GM18499 (cell line): ENCODE results near the gene NKAP.

Experiments used
- ATAC-seq: cut with Tn5 transposase; IDR thresholded peaks from one replicate; pipeline ENCODE4 v1.9.1; 2021; ENCODE audit warnings: moderate number of reproducible peaks; ENCODE audit not compliant: insufficient read depth, unreplicated experiment

The NKAP gene

DNA sequence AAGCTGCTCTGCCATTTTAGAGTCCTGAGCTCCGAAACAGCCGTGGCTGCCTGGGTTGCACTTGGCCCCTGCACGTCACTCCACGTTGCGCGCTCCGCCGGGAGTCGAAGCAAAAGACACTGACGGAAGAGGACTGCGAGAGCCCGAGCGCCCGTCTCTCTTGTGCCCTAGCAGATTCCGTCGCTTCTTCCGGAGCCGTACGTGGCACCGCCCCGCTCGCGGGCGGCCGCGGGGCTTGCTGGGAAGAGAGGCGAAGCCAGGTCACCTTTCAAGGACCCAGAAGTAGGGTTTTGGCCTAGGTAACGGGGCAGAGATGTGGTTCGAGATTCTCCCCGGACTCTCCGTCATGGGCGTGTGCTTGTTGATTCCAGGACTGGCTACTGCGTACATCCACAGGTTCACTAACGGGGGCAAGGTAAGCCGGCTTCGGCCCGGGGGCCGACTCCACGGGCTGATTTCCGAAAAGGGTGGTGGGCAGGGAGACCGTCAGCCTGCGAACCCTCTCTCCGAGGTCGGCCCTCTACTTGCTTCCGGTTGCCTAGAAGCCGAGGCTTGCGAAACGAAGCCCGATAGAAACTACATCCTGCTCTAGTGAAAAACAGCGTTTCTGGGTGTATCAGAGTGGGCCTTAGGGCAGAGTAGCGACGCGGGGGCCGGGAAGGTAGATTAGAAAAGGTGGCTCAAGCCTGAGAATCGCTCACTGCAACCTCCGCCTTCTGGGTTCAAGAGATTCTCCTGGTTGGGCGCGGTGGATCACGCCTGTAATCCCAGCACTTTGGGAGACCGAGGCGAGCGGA, 71.8 kb downstream of the NKAP start, which contains the start of the genes NDUFA1 and RNF113A:
TSS of gene NDUFA1 (plus strand) at position 234 of the 797 bp plus-strand sequence. CDS start at position 314, 80 bp downstream.
TSS of gene RNF113A (minus strand) at position 135 of the 797 bp plus-strand sequence. CDS start at position 15, 120 bp downstream.
- ATAC-seq = peak; percentile 75

DNA sequence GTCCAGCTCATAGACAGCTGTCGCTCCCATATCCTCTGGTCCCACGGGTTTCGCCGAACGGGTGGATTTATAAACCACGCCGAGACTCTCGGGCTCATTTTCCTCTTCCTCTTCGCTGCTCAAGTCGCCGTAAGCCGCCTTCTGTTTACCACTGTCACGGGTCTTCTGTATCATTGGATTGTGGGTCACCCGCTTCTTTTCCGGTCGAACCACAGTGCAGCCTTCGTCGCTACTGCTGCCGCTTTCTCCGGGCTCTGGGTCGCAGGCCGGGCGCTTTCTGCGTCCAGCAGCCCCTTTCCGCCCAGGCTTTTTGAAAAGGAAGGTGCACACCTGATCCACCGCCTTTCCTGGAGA, 72.3 kb downstream of the NKAP start:
- peak; percentile 11 for ATAC-seq
